Measurements from ENCODE around the gene PIGX. TPM values are rescaled to one million over a fixed set of nuclear protein-coding genes. Genes with fewer than 3 reads are reported as not detected.

The PIGX gene
- total and polyA plus RNA-seq, 2 of the 4 experiments (the other 2 are of a cell fraction): 9.4 to 14.5 TPM

DNA sequence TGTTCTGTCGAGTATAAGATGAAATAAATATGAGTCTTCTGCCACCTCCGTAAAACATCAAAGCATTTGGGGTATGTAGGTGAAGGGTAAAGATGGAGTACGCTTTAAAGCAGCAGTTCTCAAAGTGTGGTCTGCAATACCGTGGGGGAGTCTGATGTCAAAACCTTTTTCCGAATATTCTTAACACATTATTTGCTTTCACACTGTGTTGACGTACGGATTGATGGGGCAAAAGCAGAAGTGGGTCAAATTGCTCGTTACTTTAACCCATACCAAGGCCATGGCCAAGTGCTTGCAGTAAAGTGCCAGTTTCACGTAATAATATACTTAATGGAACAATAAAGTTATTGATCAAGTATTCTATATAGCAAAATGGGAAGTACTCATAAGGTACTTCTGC, 63.8 kb downstream of the PIGX start:
- Histone ChIP-seq H3K14ac (replicated peaks; ENCODE audit: low read depth, low read length) (no peak overlapping the region), H2BK20ac (ENCODE audit: low read depth, low read length) (no peak overlapping the region), H3K27me3 (ENCODE audit: control insufficient read depth, insufficient read depth, low read length) (no peaks in the 10 kb centered on the region), H2BK120ac (ENCODE audit: low read depth, low read length) (no peak overlapping the region), H3K9me3 (ENCODE audit: control insufficient read depth, insufficient read depth, low read length) (peaks cover 3% of the 10 kb centered on the region; the same call in 1 of the 2 replicates), H2AFZ (replicated peaks; ENCODE audit: low read length, poor library complexity) (no peak overlapping the region), H3K4me3 (ENCODE audit: insufficient read depth, low read depth, low read length) (no peak overlapping the region), H4K8ac (ENCODE audit: low read depth in 2 of 2, low read length in 2 of 2) (no peak overlapping the region), H4K91ac (ENCODE audit: insufficient read depth, low read depth, low read length) (no peak overlapping the region), H3K56ac (ENCODE audit: extremely low read depth, insufficient read depth, low read length) (no peak overlapping the region), H4K20me1 (ENCODE audit: insufficient read depth, low read length) (peaks cover 72% of the 10 kb centered on the region), H3K9me1 (ENCODE audit: insufficient read depth, low read length) (peaks cover 9% of the 10 kb centered on the region), H3K36me3 (ENCODE audit: control insufficient read depth, insufficient read depth, low read length) (peaks cover 4% of the 10 kb centered on the region), H2BK5ac (ENCODE audit: low read depth, low read length, poor library complexity, severe bottlenecking) (no peak overlapping the region), H3K18ac (ENCODE audit: low read depth, low read length) (no peak overlapping the region), H3K4ac (ENCODE audit: low read depth, low read length) (no peak overlapping the region), H2BK15ac (ENCODE audit: low read depth, low read length) (no peak overlapping the region), H2AK5ac (ENCODE audit: low read depth, low read length) (no peak overlapping the region), H3K4me1 (ENCODE audit: control insufficient read depth, insufficient read depth, low read length) (peaks cover 12% of the 10 kb centered on the region), H4K5ac (ENCODE audit: low read depth, low read length) (no peak overlapping the region), H3K79me1 (ENCODE audit: low read depth in 1 of 2, low read length in 2 of 2) (peaks cover 48 to 85% of the 10 kb centered on the region in 2 experiments), H3K4me2 (ENCODE audit: low read depth, low read length) (no peak overlapping the region), H3K9ac (ENCODE audit: low read depth, low read length) (no peak overlapping the region), H3K23ac (ENCODE audit: low read depth, low read length) (no peak overlapping the region), H3K27ac (ENCODE audit: insufficient read depth, low read length) (no peak overlapping the region), H2AK9ac (replicated peaks; ENCODE audit: low read depth, low read length, poor library complexity) (no peak overlapping the region)
- intact Hi-C loops (cut with micrococcal nuclease): loop anchor here (5.0 kb wide), 1 partner anchor 34 kb away; no protein-coding TSS in a partner anchor
- DNase-seq (no peak), ATAC-seq (ENCODE audit: low read depth) (no peak)
- 86% methylated on average over 2 of the region's 9 CpGs; no CpG with 5 or more reads in 1 of the 2 experiments for WGBS, 2 experiments (ENCODE audit: extremely low coverage in 2 of 2, insufficient read length in 1 of 2)
- dilution Hi-C loops (cut with HindIII; ENCODE audit: low sequenced_read_pairs, unreplicated experiment): no loop called here
- in situ Hi-C loops (cut with MboI; ENCODE audit: low sequenced_read_pairs): no loop called here
- no TSS peak for BruUV-seq (replicated peaks)
- TF ChIP-seq POLR2A (IDR thresholded peaks at IDR 0.05; ENCODE audit: low read depth, low read length) (no peak), RCOR1 (IDR thresholded peaks at IDR 0.05; ENCODE audit: insufficient replicate concordance, low read length) (no peak), CEBPB (IDR thresholded peaks at IDR 0.05; ENCODE audit: low read depth, low read length) (no peak), FOS (IDR thresholded peaks at IDR 0.05; ENCODE audit: low read depth, low read length) (no peak), CHD1 (IDR thresholded peaks at IDR 0.05; ENCODE audit: low read depth, low read length) (no peak)
- POLR2A ChIA-PET (ENCODE audit: unreplicated experiment): no interaction called here
- CTCF ChIA-PET: no interaction called here
